HepG2 (cell line): ENCODE measurements around the gene CADM2.

Experiments used
- CHD2 ChIP-seq: IDR thresholded peaks from 2 replicates; pipeline ENCODE4 v1.6.1; 2011; ENCODE audit warnings: low read depth, low read length, improper control_type of control experiment
- CTCF ChIP-seq: sonication (generic); formaldehyde crosslinking; IDR thresholded peaks from 2 replicates; pipeline ENCODE4 v1.5.0; 2020; ENCODE audit warnings: mild to moderate bottlenecking, missing genetic modification reagents, moderate library complexity
- MYNN ChIP-seq: sonication (generic); formaldehyde crosslinking; IDR thresholded peaks from 2 replicates; pipeline ENCODE4 v1.4.0; 2020; ENCODE audit warnings: mild to moderate bottlenecking, low read depth, missing genetic modification reagents
- RBM39 ChIP-seq: fragments of 200-400 bp; formaldehyde crosslinking; IDR thresholded peaks from one replicate; pipeline ENCODE4 v1.6.1; 2018; ENCODE audit warnings: antibody characterized with exemption, mild to moderate bottlenecking, low read depth, low read length; ENCODE audit not compliant: poor library complexity, severe bottlenecking
- REST ChIP-seq, 2 experiments: IDR thresholded peaks; 2 replicates each; pipeline ENCODE4 v1.6.1; 2011 to 2012; ENCODE audit warnings: low read length in 2 of 2, borderline replicate concordance in 1 of 2, low read depth in 1 of 2, mild to moderate bottlenecking in 1 of 2, moderate library complexity in 1 of 2
- SIN3A ChIP-seq: IDR thresholded peaks from 2 replicates; pipeline ENCODE4 v1.6.1; 2011; ENCODE audit warnings: low read depth, mild to moderate bottlenecking, control low read depth, low read length, borderline replicate concordance
- SP1 ChIP-seq, 2 experiments: fragments of 450-650 bp in 1 of 2; sonication (generic) in 1 of 2; formaldehyde crosslinking in 1 of 2; IDR thresholded peaks; 2 replicates each; pipeline versions ENCODE4 v1.4.0 to v1.6.1; 2016 to 2020; ENCODE audit warnings: missing genetic modification reagents in 1 of 2
- SRSF1 ChIP-seq: fragments of 200-400 bp; formaldehyde crosslinking; optimal IDR thresholded peaks from 2 replicates; pipeline ENCODE3; 2017; ENCODE audit warnings: mild to moderate bottlenecking, low read depth, low read length, moderate library complexity
- ZNF121 ChIP-seq: sonication (generic); formaldehyde crosslinking; IDR thresholded peaks from 2 replicates; pipeline ENCODE4 v1.5.0; 2020; ENCODE audit warnings: mild to moderate bottlenecking, missing genetic modification reagents
- ZNF232 ChIP-seq: sonication (generic); formaldehyde crosslinking; IDR thresholded peaks from 2 replicates; pipeline ENCODE4 v1.4.0; 2020; ENCODE audit warnings: missing genetic modification reagents, borderline replicate concordance
- ZNF274 ChIP-seq: sonication (generic); formaldehyde crosslinking; IDR thresholded peaks from 2 replicates; pipeline ENCODE4 v1.5.1; 2020; ENCODE audit warnings: mild to moderate bottlenecking, missing genetic modification reagents
- ZNF362 ChIP-seq: sonication (generic); formaldehyde crosslinking; IDR thresholded peaks from 2 replicates; pipeline ENCODE4 v1.4.0; 2020; ENCODE audit warnings: missing genetic modification reagents, mild to moderate bottlenecking, borderline replicate concordance
- ZNF629 ChIP-seq: sonication (generic); formaldehyde crosslinking; conservative IDR thresholded peaks from 2 replicates; pipeline ENCODE4 v1.5.0; 2020; ENCODE audit warnings: missing genetic modification reagents
- ZNF749 ChIP-seq: sonication (generic); formaldehyde crosslinking; IDR thresholded peaks from 2 replicates; pipeline ENCODE4 v1.8.0; 2022; ENCODE audit warnings: mild to moderate bottlenecking, missing genetic modification reagents, moderate library complexity, borderline replicate concordance

- TF ChIP-seq CTCF (CRISPR knock-in tag) = no peak
- no peak for TF ChIP-seq REST (IDR thresholded peaks at IDR 0.05; ENCODE audit: borderline replicate concordance in 1 of 2, low read depth in 1 of 2, low read length in 2 of 2)
- TF ChIP-seq ZNF232 (CRISPR knock-in tag) = no peak
- TF ChIP-seq MYNN (CRISPR knock-in tag) = no peak
- no peak for TF ChIP-seq ZNF274
- no peak for TF ChIP-seq SP1 (IDR thresholded peaks at IDR 0.05)
- TF ChIP-seq SP1 (CRISPR knock-in tag; IDR thresholded peaks at IDR 0.05) = no peak
- no peak for TF ChIP-seq SIN3A
- no peak for TF ChIP-seq RBM39
- TF ChIP-seq SRSF1 = no peak
- no peak for TF ChIP-seq ZNF362 (CRISPR knock-in tag)
- TF ChIP-seq ZNF121 (CRISPR knock-in tag) = no peak
- TF ChIP-seq ZNF629 (CRISPR knock-in tag) = no peak
- no peak for TF ChIP-seq ZNF749 (CRISPR knock-in tag)
- no peak for TF ChIP-seq CHD2
These were observed 118.2 kb downstream of the CADM2 start for GRCh38 chr3:85077018-85077417.
